Measurements from ENCODE around the gene SETSIP.

- no peak for TF ChIP-seq POLR2A (IDR thresholded peaks at IDR 0.05; ENCODE audit: low read length)
- no peak for TF ChIP-seq GATA1 (IDR thresholded peaks at IDR 0.05; ENCODE audit: low read depth, low read length)
Measured at GRCh38 chr1:92079441-92079840, 4.2 kb upstream of the SETSIP start.

Data from erythroblast (primary cell).